ENCODE results near the gene SIRT6.
"Not testable (repeated sequence)": the region's sequence is repeated elsewhere in the genome, so short reads cannot be mapped to it uniquely, and the experiment has no call there.

Gene SIRT6

DNA sequence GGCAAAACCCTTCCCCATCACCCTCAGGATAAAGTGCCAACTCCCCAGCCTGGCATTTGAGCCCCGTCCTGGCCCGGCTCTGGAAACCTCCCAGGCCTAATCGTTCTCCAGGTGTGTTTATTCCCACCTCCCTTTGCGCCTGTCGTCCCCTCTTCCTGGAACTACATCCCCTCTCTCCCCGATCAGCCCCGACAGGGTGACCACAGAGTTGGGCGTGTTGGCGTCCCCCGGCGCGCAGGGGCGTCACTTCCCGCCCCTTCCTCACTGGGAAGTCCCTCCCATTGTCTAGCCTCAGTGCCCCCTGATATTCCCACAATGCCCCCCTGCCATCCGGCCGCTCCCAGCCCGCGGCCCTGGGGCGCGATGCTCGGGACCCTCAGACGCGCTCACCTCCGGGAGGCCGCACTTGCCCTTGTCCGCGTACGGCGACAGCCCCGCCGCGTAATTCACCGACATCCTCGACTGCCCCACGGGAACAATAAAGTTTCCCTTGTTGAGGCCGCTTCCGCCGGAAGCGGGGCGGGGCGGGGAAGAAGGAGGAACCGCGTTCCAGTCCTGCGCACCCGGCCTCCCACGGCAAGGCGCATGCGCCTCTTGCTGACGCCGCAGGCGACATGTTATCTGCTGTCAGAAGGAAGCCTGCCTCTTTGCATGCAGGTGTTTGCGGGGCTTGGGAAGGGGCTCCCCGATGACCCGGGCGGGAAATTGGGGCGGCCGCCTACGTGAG is at the start of gene SIRT6, which contains the start of gene ANKRD24:
TSS of gene SIRT6 (minus strand) at position 480 of the 727 bp plus-strand sequence. CDS start at position 456, 24 bp downstream.
TSS of gene ANKRD24 (plus strand) at position 606 of the 727 bp plus-strand sequence. CDS start 3,737 bp downstream, outside the sequence.
- DNase-seq: peak; percentile 90

DNA sequence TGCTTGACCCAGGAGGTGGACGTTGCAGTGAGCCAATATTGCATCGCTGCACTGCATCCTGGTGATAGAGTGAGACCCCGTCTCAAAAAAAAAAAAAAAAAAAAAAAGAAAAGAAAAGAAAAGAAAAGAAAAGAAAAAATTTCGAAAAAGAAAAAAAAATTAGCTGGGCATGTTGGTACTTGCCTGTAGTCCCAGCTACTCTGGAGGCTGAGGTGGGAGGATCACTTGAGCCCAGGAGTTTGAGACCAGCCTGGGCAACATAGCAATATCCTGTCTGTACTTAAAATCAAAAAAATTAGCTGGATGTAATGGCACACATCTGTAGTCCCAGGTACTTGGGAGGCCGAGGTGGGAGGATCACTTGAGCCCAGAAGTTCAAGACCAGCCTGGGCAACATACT is 49.8 kb upstream of the SIRT6 start:
- DNase-seq: not testable (repeated sequence)

DNA sequence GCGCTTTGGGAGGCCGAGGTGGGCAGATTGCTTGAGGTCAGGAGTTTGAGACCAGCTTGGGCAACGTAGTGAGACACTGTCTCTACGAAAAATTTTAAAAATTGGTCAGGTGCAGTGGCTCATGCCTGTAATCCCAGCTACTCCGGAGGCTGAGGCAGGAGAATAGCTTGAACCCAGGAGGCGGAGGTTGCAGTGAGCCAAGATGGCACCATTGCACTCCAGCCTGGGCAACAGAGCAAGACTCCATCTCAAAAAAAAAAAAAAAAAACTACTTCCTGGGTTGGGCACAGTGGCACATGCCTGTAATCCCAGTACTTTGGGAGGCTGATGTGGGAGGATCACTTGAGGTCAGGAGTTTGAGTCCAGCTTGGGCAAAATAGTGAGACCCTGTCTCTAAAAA is 49.2 kb upstream of the SIRT6 start:
- not testable (repeated sequence) for DNase-seq

DNA sequence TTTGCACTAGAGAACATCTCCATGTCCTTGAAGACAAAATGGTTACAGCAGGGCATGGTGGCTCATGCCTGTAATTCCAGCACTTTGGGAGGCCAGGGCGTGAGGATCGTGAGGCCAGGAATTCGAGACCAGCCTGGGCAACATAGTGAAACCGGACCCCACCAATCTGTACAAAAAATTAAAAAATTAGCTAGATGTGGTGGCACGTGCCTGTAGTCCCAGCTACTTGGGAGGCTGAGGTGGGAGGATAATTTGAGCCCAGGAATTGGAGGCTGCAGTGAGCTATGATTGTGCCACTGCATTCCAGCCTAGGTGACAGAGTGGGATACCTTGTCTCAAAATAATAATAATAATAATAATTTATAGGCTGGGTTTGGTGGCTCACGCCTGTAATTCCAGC is 47.9 kb upstream of the SIRT6 start:
- DNase-seq: not testable (repeated sequence)

DNA sequence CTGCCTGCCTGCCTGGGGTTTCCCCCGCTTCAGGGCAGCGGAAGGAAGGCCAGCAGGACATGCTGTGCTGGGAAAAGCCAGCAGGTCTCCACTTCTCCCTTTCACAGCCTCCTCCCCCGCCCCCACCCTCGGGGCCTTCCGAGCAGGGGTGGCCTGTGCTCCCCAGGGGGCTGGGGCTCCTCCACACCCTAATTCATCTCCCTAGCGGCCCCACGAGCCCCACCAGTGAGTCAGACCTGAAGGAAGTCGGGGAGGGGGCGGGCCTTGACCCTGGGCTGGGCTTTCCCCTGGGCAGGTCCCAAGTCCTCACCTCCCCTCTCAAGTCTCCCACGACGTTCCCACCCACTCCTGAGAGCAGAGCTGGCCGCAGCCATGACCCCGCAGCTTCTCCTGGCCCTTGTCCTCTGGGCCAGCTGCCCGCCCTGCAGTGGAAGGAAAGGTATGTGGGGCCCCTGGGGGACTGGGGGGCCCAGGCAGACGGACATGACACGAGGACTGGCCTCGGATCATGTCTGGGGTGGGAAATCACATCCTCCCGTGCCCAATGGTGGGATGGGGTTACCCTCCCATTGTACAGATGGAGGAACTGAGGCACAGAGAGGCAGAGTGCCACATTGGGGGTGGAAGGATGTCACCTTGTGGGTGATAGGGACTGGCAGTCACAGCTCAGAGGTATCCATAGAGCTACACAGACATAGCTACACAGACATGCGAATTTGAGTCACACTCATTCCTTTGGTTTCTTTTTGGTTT is 47.0 kb upstream of the SIRT6 start, which contains the start of gene EBI3:
TSS of gene EBI3 (plus strand) at position 345 of the 753 bp plus-strand sequence. CDS start at position 373, 28 bp downstream.
- DNase-seq: peak; percentile 50

DNA sequence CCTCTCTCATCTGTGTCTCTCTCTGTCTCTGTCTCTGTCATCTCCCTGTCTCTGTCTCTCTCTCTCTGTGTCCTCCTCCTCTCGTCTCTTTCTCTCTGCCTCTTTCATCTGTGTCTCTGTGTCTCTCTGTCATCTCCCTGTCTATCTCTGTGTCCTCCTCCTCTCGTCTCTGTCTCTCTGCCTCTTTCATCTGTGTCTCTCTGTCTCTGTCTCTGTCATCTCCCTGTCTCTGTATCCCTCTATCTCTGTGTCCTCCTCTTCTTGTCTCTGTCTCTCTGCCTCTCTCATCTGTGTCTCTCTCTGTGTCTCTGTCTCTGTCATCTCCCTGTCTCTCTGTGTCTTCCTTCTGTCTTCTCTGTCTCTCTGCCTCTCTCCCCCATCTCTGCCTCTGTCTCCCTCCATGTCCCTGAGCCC is 46.4 kb upstream of the SIRT6 start:
- DNase-seq: no peak

DNA sequence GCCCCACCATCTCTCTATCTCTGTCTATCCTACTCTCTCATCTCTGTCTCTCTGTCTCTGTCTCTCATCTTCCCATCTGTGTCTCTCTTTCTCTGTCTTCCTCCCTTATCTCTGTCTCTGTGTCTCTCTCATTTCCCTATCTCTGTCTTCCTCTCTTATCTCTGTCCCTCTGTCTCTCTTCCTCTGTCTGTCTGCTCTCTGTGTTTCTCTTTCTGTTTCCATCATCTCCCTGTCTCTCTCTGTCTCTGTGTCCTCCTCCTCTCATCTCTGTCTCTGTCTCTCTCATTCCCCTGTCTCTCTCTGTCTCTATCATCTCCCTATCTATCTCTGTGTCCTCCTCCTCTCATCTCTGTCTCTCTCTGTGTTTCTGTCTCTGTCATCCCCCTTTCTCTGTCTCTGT is 45.4 kb upstream of the SIRT6 start:
- no peak for DNase-seq

DNA sequence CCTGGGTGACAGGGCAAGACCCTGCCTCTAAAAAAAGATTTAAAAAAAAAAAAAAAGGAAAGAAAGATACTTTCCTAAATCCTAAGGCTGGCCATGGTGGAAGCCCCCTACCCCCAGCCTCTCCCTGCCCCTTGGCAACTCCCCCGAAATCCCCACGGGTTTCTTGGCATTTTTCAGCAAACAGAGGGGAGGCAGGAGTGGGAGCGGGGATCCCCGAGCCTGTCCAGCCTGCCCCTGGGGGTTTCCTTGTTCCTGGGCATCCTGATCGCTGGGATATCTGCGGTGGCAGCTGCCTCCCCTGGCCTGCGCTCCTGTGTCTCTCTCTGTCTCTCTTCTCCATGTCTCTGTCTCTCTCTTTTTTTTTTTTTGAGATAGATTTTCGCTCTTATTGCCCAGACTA is 43.5 kb upstream of the SIRT6 start:
- DNase-seq: no peak

DNA sequence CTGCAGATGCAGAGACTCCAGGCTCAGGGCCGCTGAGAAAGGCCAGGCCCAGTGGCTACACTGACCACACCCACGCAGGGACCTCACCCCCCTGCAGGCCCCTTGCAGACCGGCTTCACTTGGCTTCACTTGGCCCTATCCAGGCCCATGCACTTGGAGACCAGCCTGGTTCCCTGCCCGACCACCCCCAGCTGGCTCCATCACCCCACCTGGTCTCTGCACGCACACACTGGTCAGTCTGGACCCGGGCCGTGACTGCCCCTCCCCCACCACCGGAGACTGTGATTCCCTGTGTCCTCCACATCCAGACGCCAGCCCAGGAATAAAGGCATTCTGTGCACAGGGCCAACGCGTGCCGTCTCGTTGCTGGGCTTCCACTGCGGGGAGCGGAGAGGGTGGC is 42.1 kb upstream of the SIRT6 start:
- no peak for DNase-seq

DNA sequence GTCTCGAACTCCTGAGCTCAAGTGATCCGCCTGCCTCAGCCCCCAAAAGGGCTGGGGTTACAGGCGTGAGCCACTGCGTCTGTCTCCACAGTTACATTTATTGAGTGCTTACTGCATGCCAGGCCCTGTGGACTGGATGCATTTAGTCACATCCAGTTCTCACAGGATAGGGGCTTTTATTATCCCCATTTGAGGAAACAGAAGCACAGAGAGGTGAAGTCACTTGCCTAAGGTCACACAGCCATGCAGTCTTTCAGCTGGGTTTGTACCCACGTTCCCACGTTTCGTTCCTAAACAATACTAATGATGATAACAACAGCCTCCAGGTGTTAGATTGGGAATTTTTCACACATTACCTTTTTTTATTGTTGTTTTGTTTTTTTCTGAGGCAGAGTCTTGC is 37.8 kb upstream of the SIRT6 start:
- DNase-seq: no peak

DNA sequence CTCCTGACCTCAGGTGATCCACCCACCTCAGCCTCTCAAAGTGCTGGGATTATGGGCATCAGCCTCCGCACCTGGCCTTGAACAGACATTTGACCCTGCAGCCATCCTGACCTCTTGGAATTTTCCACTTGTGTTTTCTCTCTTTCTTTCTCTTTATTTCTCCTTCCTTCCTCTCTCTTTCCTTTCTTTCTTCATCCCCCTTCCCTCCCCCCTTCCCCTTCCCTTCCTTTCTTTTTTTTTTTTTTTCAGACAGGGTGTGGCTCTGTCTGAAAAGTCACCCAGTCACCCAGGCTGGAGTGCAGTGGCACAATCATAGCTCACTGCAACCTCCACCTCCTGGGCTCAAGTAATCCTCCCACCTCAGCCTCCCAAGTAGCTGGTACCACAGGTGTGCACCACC is 36.2 kb upstream of the SIRT6 start:
- DNase-seq: not testable (repeated sequence)

DNA sequence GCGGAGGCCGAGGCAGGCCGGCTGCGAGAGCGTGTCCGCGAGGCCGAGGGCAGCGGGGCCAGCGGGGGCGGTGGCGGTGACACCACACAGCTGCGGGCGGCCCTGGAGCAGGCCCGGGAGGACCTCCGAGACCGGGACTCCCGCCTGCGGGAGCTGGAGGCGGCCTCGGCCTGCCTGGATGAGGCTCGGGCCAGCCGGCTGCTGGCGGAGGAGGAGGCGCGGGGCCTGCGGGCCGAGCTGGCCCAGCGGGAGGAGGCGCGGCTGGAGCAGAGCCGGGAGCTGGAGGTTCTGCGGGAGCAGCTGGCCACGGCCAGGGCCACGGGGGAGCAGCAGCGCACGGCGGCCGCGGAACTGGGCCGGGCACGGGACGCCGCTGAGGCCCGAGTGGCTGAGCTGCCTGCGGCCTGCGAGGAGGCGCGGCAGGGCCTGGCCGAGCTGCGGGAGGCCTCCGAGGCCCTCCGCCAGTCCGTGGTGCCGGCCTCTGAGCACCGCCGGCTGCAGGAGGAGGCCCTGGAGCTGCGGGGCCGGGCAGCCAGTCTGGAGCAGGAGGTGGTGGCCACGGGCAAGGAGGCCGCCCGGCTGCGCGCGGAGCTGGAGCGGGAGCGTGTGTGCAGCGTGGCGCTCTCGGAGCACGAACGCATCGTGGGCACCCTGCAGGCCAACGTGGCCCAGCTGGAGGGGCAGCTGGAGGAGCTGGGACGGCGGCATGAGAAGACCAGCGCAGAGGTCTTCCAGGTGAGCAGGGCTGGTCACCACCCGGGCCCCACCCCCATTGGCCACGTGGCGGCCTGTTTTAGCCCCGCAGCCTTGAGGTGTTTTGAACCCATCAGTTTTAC is 35.3 kb upstream of the SIRT6 start:
- DNase-seq: no peak

DNA sequence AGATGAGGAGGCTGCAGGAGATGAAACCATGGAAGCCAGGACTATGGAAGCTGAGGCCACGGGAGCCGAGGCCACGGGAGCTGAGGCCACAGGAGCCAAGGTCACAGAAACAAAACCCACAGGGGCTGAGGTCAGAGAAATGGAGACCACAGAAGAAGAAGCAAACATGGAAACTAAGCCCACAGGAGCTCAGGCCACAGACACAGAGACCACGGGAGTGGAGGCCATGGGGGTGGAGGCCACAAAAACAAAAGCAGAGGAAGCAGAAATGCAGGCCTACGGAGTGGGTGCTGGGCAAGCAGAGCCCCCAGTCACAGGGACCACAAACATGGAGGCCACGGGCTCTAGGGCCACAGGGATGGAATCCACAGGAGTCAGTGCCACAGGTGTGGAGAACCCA is 34.5 kb upstream of the SIRT6 start:
- no peak for DNase-seq

DNA sequence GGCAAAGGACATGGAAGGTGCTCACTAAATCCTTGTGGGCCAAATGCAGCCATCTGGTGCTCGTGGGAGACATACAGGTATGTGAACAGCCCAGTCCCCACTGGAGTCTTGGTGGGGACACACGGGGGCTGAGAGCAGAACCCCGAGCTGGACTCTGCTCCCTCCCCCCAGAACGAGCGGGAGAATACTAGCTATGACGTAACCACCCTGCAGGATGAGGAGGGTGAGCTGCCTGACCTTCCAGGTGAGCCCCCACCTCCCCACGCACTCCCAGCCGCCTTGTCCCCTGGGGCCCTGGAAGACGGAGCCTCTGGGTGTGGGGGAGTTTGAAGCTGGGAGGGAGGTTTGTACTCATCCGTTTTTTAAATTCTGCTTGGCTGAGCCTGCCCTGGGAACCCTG is 33.4 kb upstream of the SIRT6 start:
- DNase-seq: no peak

DNA sequence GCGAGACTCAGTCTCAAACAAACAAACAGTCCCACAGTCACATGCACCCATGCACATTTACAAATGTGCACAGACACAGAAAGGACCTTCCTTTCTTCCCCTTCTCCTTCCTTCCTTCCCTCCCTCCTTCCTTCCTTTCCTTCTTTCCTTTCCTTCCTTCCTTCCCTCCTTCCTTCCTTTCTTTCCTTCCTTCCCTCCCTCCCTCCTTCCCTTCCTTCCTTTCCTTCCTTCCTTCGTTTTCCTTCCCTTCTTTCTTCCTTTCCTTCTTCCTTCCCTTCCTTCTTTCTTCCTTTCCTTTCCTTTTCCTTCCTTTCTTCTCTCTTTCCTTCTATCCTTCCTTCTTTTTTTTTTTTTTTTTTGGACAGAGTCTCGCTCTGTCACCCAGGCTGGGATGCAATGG is 30.8 kb upstream of the SIRT6 start:
- DNase-seq: no peak

DNA sequence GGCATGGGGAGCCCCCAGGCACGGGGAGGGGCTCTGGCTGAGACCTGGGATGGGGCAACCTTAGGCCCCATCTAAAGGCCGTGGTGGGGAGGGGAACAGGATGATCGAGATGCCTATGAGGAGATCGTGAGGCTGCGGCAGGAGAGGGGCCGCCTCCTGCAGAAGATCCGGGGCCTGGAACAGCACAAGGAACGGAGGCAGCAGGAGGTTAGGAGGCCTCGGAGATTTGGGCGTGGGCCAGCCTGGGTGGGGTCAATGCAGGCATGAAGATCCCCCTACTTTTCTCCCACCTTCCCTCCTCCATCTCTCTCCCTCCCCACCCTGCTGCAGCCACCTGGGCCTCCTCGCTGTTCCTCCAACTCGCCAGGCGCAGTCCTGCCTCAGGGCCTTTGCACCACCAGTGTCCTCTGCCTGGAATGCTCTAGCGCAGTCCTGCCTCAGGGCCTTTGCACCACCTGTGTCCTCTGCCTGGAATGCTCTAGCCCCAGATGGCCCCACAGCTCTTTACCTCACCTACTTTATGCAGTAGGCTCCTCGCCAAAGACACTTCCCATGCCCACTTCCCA is 27.9 kb upstream of the SIRT6 start:
- no peak for DNase-seq

DNA sequence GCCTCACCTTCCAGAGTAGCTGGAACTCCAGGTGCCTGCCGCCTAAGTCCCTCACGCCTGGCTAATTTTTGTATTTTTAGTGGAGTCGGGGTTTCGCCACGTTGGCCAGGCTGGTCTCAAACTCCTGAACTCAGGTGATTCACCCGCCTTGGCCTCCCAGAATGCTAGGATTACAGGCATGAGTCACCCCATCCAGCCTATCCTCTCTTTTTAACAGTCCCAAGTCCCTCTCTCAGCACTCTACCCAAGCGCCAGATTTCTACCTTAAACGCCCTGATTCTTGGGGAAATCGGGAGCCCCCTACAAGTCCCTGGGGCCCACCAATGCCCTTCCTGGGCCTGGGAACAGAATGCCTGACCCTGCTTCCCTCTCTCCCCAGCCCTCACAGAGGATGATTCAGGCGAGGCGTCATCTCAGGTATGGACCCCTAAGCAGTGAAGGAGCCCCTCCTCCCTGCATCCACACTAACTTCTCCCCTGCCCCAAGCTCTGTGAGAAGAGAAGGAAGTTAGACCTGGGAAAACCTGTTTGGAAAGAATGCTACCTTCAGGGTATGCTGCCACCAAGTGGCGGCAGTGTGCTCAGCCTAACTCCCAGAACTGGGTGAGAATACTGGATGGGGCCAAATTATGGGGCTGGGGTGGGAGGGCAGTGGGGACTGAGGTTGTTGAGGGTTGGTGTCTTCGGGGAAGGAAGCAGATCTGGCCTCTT is 26.2 kb upstream of the SIRT6 start:
- DNase-seq: peak; percentile 20

DNA sequence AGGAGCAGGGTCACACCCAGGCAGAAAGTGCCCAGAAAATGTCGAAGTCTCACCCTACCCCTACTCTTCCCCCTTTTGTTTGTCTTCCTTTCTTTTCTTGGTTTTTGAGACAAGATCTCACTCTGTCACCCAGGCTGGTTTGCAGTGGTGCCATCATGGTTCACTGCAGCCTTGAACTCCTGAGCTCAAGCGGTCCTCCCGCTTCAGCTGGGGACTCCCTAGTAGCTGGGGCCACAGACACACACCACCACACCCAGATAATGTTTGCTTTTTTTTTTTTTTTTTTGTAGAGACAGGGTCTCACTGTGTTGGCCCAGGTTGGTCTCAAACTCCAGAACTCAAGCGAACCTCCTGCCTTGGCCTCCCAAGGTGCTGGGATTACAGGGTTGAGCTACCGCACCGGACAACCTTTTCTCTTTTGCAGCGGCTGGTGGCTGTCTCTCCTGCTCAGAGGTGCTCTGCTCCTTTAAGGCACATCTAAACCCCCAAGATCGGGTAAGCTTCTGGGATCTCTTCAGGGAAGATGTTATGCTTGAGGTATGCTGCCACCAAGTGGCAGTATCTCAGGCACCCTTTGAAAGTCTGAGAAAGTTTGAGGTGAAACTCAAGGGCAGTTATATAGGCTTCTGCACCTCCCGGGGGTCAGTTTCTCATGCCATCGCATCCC is 24.6 kb upstream of the SIRT6 start:
- no peak for DNase-seq

DNA sequence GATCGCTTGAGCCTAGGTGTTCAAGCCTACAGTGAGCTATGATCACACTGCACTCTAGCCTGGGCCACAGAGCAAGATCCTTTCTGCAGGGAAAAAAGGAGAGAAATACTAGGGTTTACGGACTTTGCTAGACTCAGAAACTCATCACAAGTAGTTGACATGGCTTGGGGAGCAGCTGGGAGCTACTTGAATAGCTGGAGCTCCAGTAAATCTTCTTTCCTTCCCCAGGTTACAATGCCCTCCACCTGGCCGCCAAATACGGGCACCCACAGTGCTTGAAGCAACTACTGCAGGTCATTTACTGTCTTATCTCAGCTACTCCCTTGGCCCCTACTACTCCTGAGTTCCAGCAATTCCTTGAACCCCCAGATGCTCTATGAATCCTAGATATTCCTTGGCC is 19.4 kb upstream of the SIRT6 start:
- no peak for DNase-seq

DNA sequence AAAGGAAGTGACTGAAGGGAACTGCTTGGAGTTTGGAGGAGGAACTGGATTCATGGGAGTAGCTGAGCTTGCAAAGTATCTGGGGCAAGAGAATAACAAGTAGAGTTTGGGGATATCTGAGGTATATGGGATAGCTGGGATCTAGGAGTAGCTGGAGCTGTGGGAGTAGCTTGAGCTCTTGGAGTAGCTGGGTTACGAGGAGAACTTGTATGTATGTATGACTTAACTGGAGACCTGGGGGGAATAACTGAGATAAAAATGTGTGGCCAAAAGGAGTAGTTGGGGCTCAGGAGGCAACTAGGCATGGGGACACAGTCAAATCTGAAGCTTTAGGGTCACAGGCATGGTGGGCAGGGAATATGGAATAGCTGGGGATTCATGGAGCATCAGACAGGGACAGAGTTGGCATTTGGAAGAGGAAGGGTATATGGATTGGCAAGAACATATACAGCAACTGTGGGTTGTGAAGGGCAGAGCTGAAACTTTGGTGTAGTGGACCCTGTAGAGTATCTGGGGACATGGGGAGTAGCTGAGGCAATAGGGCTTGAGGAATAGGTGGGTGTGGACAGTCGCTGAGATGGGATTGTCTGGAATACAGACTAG is 18.7 kb upstream of the SIRT6 start:
- DNase-seq: no peak

DNA sequence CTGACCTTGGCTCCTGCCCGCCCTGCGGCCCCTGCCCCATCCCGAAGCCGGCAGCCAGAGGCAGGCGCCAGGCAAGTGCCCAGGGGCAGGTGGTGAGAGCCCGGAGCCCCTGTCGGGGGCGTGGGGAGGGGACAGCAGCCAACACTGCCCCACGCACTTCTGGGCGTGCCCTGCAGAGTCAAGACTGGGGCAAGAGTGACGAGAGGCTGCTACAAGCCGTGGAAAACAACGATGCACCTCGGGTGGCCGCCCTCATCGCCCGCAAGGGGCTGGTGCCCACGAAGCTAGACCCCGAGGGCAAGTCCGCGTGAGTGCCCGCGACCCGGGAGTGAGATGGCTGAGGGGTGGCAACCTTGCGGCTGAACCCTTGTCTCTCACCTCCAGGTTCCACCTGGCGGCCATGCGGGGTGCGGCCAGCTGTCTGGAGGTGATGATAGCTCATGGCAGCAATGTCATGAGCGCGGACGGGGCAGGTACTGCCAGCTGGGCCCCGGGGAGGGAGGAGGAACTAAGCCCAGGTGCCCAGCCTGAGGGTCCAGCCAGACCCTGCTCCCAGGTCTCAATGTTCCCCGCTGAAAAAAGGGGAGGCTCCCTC is 17.4 kb upstream of the SIRT6 start:
- DNase-seq: no peak

Measured in T1000 (cell line).